NCI-H1930 (cell line): ENCODE results near the gene LCE3E.
"Not testable (repeated sequence)": the region's sequence is repeated elsewhere in the genome, so short reads cannot be mapped to it uniquely, and the experiment has no call there.

ENCODE experiments used
- DNase-seq, 2 experiments: peaks; one replicate each; lab custom pipeline; 2025; lab: John Stamatoyannopoulos, UW

LCE3E gene, protein sequence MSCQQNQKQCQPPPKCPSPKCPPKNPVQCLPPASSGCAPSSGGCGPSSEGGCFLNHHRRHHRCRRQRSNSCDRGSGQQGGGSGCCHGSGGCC

DNA sequence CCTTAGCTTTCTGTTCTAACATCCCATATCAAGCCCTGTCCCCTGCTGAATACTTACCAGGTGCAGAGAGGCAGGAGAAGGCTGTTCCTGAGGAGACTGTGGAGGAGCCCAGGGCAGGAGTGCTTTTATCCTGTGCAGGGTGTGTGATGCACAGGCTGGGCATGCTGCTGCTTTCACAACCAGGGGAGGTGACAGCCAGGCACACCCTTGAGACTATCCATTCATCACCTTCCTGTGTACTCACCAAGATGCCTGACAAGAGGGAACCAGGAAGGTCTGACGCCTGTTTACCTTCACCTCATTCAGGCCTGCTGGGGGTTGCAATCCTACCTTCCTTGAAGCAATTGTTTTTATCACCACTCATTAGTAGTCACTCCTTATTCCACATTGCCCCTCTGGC lies at the start of gene LCE3E:
LCE3E (minus strand) TSS at position 100 of the 400 bp plus-strand sequence. CDS start 572 bp downstream, outside the sequence.
- no peak for DNase-seq

DNA sequence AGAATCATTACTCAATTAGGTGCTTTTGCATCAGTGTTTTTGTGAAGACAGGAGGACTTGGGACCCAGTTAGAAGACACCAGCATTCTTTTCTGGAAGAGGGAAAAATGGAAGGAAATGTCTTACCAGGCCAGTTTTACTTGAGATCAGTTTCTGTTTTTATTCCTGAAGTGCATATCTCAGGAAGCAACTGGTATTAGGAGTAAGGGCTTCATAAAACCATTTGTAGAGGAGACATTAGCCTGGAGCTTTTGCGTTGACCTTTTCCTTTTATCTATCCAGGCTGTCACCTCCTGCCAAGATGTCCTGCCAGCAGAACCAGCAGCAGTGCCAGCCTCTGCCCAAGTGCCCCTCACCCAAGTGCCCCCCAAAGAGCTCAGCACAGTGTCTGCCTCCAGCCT lies 46.9 kb upstream of the LCE3E start, which contains the start of gene LCE3B:
LCE3B (plus strand) TSS at position 301 of the 400 bp plus-strand sequence; CDS start at position 301, 0 bp downstream.
- DNase-seq, result no peak

DNA sequence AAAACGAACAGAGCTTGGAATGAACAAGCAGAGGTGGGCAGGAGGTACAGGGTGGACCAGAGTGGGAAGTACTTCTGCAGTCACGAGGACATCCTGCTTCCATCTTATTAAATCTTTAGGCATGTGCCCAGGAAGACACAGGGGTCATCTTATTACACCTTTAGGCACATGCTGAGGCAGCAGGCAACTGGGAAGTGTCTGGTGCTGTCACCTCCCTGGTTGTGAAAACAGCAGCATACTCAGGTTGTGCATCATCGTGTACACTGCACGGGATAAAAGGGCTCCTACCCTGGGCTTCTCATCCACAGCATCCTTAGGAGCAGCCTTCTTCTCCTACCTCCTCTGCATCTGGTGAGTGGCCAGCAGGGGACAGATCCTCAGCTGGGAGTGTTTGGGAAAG lies 33.4 kb upstream of the LCE3E start, which contains the start of gene LCE3C:
LCE3C (plus strand) TSS at position 301 of the 400 bp plus-strand sequence. CDS start 498 bp downstream, outside the sequence.
- DNase-seq, result no peak

DNA sequence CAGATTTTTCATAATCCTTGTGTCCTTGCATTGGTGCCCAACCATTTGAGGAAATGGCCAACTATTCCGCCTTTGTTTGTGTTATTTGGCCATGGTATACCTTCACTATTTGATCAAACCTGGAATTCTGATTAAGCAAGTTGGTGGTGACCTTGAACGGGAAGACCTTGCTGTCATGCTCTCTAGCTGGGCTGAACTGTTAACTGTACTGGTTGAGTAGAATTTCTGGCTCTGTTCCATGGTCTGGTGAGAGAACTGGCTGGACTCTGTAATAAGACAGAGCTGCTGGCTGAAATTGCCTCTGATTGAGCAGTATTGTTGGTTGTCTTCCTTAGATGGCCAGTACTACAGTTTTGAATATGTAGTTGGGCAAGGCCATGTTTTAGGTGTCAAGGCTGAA lies 30.4 kb upstream of the LCE3E start:
- DNase-seq, result no peak

DNA sequence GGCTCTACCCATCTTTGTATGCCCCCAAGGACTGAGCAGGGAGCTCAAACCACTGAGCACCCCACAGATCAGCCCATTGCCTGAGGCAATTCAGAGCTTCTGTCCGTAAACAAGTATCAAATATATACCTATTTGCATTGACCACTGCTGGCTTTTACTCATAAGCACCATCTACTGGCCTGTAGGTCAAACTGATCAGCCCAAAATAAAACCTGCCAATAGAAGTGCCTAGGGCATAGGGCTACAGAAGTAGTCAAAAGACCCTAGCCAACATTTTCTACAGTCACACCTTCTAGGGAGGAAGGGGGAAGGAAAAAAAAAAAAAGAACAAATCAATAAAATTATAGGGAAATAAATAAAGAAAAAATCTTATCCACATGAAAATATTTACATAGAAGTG lies 19.0 kb upstream of the LCE3E start:
- DNase-seq, result no peak

DNA sequence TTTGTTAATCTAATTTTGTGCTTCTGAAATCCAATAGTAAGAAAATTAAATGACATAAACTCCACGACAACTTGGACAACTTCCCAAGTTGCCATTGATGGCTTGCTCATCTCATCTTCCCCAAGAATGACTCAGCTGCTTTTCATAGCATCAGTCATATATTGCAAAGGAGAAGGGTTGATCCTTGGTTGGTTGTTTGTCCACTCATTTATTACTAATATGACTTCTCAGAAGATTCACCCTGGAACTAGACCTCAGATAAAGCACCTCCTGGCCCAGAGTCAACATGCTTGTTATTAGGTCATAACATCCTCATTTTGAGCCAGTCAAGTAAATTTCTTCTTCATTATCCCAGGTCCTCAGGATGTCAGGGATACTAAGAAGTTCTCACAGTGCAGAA lies 16.1 kb upstream of the LCE3E start:
- DNase-seq, result no peak

DNA sequence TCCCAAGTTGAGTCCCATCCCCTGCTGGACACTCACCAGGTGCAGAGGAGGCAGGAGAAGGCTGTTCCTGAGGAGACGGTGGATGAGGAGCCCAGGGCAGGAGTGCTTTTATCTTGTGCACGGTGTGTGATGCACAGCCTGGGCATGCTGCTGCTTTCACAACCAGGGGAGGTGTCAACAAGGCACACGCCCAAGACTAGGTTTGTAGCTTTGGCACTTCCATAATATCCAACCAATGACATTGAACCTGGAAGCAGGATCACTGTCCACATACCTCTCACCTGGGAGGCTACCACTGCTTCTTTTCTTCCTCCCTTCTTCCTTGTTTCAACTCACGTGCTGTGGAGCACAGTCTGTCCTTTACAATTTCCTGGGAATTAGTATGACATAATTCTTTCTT lies 13.9 kb upstream of the LCE3E start, which contains the start of gene LCE3D:
LCE3D (minus strand) TSS at position 84 of the 400 bp plus-strand sequence. CDS start 580 bp downstream, outside the sequence.
- no peak for DNase-seq

DNA sequence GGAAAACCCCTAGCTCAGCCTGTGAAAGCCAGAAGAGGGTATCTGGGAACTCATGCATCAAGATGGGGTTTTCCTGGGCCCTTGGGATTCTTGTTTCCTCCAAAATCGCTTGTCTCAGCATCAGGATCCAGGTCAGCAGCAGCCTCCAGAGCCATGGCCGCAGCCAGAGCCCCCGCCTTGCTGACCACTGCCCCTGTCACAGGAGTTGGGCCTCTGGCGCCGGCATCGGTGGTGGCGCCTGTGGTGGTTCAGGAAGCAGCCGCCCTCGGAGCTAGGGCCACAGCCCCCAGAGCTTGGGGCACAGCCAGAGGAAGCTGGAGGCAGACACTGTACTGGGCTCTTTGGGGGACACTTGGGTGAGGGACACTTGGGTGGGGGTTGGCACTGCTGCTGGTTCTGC lies 12.9 kb upstream of the LCE3E start:
- DNase-seq, result not testable (repeated sequence)

DNA sequence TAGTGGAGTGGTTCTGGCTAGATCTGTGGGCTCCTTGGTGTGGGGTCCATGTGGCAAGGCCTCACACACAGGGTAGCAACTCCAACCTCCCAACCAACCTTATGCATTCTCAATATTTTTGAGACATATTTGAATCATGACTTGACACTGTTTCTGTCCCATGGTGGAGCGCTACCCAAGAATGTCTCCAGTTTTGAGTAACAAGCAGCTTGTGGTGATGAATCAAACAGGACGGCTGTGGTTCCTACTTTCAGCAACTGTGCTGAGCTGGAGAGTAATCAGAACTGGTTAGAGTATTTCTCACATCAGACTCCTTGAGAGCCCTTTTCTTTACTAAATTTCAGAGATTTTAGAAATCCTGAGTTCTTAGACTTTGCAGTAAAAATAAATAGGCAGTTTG lies 10.6 kb upstream of the LCE3E start:
- DNase-seq, result no peak

DNA sequence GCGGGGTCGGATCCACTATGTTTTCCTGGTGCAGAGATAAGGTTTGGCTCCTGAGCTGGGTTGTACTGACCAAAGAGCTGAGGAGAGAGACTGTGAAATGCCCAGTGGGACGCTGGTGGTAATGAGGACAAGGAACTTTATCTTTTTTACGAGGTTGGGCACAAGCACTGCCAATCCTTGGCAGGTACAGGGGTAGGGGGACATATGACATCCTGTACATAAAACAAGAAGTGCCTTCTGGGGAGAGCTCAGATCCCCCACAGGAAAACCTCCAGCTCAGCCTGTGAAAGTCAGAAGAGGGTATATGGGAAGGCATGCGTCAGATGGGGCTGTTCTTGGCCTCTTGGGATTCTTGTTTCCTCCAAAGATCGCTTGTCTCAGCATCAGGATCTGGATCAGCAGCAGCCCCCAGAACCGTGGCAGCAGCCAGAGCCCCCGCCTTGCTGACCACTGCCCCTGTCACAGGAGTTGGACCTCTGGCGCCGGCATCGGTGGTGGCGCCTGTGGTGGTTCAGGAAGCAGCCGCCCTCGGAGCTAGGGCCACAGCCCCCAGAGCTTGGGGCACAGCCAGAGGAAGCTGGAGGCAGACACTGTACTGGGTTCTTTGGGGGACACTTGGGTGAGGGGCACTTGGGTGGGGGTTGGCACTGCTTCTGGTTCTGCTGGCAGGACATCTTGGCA lies 905 bp downstream of the LCE3E start:
- DNase-seq, result no peak

DNA sequence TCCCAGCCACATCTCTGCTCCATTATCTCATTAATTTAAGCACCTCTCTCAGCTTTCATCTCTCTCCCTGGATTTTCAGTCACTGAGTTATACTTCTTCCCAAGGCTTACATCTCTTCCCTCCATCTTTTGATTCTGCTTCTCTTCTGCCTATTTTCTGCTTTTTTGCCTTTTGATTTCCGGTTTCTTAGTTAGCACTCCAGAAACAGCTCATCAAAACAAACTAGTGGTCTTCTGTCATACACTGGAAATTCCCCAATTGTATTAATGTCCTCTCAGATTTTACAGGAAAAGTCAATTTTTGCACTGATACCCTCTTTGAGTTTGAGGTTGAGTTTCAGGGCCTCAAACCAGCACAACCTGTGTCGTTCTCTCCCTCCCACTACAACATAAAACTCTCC lies 1.5 kb downstream of the LCE3E start:
- no peak for DNase-seq

DNA sequence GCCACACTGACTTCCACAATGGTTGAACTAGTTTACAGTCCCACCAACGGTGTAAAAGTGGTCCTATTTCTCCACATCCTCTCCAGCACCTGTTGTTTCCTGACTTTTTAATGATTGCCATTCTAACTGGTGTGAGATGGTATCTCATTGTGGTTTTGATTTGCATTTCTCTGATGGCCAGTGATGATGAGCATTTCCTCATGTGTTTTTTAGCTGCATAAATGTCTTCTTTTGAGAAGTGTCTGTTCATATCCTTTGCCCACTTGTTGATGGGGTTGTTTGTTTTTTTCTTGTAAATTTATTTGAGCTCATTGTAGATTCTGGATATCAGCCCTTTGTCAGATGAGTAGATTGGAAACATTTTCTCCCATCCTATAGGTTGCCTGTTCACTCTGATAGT lies 18.2 kb downstream of the LCE3E start:
- DNase-seq, result not testable (repeated sequence)

DNA sequence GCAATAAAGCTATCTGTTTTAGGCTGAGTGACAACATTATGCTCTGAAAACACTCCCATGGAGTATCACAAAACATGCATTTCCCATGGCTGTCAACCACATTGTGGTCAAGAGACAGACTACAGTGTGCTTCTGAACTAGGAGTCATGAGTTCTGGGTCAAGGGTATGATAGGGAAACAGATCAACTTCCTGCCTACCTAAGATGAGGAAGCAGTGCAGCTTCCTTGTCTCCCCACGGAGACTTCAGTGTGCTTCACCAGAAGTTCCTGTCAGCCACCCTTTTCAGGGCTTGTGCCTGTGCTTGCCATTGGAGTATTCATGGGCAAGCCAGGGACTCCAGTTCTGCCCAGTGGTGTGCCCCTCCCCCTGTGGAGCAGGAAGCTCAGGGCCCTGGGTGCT lies 19.9 kb downstream of the LCE3E start:
- DNase-seq, result no peak

DNA sequence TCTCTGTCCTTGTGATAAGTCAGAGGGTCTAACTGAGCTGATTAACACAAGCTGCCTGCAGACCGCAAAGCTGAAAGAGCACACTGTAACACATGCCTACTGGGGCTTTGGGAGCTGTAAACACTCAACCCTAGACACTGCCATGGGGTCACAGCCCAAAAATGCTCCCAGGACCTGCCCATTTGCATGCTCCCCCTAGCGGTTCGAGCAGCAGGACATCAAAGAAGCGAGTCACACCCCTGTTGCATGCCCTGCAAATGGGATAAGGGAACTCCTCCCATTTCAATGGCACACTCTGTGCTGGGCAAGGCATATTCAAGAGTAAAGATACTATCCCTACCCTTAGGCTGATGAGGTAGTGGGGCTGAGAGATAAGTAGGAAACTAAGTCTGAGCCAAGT lies 22.8 kb downstream of the LCE3E start:
- DNase-seq, result no peak

DNA sequence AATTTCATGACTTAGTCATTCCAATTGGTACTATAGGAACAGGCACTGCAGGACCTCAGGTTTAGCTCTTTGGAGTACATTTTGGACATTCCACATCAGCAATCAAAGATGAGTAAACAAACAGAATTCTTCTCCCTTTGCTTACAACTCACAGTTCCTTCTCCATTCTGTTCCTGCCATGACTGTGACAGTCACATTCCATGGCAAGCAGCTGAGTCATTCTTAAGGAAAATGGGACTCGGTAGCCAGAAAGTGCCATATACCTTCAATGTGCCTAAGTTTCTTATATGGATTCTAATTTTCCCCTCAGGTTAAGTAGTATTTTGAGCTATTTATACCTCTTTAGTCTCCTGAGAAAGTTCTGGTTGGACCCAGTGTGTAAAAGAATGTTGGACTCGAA lies 26.7 kb downstream of the LCE3E start:
- no peak for DNase-seq

DNA sequence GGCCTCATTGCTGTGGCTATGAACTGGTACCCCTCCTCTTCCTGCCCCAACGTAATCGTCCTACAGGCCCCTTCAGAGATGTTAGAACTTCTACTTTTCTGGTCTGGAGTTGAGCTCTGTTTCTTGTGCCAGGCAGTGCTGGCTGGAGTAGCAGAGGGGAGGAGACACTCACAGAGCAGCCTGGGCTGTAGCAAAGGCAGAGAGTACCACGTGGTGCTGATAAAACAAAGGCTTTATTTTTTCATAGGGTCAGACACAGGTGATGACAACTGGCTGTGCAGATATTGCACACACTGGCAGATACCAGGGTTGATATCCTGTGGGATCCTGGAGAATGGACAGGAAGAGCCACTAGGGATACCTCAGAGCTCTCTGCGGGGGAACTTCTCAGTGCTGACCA lies 29.1 kb downstream of the LCE3E start:
- no peak for DNase-seq

DNA sequence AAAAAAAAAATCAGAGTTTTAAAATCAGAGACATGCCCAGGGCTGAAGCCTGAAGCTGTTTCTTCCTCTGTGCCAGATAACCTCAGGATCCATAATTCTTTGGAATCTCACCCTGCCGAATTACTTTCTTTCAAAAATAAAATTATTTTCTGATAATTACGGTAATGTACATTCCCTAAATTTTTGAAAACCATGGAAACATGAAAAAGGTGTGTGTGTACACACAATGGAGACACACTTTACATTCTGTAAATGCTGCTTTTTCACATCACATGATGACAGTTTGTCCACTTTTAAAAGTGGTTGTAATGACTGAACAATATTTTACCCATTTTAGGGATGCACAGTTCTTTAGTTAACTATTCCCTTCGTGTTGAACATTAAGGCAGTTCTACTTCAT lies 30.8 kb downstream of the LCE3E start:
- DNase-seq, result no peak

DNA sequence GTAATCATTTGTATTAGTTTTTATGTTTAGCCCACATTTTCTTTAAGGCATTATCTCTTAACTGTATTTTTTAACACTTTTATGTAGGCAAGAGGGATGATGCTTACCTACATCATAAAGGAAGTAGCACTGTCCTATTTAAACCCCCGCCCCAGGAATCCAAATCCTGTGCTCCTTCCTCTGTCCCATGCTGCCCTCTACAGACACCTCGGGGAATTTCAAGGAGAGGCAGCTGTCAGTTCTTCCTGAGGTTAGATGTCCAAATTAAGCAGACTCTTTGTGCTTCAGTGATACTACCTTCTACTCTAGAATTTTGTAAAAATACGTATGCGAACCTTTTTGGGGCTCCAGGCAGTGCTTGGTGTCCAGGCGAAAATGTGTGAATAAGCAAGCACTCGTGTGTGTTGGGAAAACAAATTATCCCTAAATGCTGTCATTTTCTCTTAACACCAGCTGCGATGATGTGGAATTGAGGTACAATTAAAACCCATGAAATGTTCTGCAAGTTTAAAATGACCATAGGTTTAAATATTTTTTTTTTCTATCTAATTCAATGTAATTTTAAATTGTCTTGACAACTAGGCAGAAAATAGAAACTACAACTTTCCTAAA lies 33.1 kb downstream of the LCE3E start:
- DNase-seq, result peak in 1 of 2 experiments; percentile 19

DNA sequence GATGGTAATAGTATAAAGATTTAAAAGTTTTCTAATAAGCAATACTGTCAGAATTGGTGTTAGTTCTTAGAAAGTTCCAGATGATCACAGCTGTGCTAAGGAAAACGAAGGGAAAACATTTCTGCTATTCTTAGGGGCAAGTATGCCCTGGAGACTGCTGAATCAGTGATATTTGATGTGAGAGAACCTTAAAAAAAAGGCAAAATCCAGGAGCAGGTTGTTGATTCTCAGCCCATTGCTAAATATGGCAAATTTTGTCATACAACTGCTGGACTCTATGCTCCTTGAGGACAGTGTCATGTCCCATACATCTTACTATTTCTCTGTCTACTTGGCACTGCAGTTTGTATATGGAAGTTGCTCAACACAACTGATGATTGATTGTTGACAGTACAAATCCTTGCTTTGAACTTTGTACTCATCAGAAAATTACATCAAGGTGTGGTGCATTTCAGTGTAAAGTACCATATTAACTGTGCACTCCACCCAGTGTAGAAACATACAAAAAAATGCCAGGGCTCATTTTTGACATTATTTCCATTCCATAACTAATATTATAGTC lies 41.4 kb downstream of the LCE3E start:
- no peak for DNase-seq

DNA sequence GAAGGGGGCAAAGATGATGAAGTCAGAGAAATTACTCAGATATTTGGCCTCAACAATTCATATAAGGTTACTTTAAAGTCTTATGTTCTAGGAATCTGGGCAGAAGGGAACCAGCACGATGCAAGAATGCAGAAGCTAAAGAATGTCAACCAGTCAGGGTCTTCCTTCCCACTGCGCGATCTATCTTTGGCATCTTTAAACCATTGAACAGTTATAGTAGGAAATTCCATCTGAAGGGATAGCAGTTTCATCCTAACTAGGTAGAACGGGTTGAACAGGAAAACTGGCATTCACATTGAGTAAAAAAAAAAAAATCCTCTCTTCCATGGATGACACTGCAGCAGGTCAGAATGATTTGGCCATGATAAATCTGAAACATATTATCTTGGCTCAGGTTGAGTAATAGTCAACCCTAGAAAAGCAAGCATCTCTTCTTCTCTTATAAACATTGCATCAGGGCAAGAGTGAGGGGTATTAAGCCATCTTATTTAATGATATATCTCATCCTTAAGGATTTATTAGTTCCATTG lies 46.0 kb downstream of the LCE3E start:
- DNase-seq, result no peak

DNA sequence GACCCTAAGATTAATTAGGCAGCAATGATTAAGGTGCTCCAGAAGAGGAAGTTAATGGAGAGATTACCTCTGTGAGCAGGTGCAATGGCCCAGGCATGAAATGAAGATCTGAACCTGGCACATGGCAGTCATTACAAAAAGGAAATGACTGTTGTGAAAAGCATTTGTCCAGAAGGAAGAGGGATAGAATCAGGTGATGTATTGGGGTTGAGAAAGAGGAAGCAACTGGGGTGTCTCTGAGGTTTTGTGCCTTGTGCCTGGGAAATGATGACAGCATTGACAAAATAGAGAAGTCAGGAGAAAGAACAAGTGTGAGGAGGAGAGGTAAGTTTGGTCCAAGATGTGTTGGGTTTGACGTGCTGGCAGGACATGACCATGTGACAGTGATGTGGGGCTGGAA lies 46.7 kb downstream of the LCE3E start:
- no peak for DNase-seq

DNA sequence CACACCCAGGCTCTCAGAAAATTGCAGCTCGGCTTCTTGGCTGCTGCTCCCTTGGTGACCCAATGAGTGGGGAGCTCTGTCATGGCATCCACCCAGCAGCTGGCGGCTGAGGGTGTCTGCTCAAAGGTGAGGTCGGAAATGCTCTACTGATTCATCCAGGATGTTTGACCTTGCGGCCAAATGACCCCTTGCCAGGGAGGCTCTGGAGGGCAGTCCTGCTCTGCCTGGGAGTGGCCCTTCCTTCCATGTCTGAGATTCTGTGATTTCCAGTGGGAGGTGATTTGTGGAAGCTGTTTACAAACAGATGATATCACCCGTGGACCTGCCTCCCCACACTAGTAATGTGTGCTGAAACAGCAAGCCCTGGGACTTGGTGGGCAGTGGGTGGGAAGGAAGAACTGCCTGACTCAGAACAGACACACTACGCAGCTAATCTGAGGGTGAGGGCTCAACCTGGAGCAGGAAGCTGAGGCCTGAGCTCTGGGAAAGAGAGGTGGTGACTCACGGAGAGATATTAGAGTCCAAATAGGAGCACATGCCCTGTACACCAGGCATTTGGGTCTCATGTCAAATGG lies 49.3 kb downstream of the LCE3E start:
- no peak for DNase-seq
